ENCODE results near the gene SKI.

DNA sequence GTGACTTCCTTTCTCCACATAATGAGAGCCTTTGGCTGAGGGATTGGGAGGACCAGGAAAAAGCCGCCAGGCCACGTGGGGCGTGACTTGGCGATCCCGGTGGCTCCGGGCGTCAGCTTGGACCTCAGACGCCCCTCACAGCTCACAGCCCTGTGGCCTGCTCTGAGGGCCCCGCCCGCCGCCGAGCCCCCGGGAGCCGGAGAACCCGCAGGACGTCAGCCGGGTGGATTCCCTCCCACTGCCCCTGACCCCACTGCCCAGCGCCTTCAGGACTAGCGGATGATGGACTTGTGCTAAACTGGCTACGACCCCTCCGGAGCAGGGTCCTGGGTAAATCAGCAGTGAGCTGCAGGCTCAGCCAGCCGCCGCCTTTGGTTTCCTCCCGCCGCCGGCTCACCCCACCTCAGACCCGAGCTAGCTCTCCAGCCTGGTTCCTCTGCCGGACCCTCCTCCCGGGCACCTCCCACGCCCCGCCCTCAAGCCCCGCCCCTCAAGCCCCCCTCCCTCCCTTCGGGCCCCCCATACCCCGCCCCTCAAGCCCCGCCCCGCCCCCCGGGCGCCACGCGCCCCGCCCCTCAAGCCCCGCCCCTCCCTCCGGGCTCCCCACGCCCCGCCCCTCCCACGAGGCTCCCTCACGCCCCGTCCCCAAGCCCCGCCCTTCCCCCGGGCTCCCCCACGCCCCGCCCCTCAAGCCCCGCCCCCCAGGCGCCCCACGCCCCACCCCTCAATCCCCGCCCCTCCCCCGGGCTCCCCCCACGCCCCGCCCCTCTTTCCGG is 23.5 kb upstream of the SKI start:
- TF ChIP-seq, protein P1, sequence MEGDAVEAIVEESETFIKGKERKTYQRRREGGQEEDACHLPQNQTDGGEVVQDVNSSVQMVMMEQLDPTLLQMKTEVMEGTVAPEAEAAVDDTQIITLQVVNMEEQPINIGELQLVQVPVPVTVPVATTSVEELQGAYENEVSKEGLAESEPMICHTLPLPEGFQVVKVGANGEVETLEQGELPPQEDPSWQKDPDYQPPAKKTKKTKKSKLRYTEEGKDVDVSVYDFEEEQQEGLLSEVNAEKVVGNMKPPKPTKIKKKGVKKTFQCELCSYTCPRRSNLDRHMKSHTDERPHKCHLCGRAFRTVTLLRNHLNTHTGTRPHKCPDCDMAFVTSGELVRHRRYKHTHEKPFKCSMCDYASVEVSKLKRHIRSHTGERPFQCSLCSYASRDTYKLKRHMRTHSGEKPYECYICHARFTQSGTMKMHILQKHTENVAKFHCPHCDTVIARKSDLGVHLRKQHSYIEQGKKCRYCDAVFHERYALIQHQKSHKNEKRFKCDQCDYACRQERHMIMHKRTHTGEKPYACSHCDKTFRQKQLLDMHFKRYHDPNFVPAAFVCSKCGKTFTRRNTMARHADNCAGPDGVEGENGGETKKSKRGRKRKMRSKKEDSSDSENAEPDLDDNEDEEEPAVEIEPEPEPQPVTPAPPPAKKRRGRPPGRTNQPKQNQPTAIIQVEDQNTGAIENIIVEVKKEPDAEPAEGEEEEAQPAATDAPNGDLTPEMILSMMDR (IDR thresholded peaks at IDR 0.05), result no peak
- TF ChIP-seq POLR2A (IDR thresholded peaks at IDR 0.05), result peak in 1 of 2 donors; percentile 58
